Measurements from ENCODE around the gene NUTM2A. TPM values are rescaled to one million over a fixed set of nuclear protein-coding genes. Genes with fewer than 3 reads are reported as not detected.
"Not testable (repeated sequence)": the region's sequence is repeated elsewhere in the genome, so short reads cannot be mapped to it uniquely, and the experiment has no call there.

NUTM2A gene
- total and polyA plus RNA-seq, 2 donors (not counting 1 experiment from before 2014, with no cell fraction given), result 0.17 TPM

DNA sequence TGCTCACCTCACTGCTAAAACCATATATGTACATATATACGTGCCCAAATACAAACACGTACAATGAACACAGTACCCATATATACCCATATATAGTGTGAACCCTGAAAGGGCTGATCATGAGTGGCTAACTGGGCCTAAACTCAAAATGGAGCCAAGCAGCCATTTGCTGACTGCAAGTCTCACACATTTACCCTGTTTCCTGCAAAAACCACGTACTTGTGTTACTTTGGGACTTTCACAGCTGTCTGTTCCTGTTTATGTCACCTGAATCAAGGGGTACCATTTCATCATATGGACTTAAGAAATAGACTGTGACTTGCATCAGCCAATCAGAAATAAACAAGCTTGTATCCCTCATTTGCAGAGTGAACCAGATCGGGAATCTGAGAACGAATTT is 5.9 kb upstream of the NUTM2A start:
- H3K27ac ChIP-seq (ENCODE audit: insufficient read depth, low read length), result not testable (repeated sequence)

GRCh38 chr10:87222789-87223188 is 2.5 kb upstream of the NUTM2A start:
- not testable (repeated sequence) for H3K4me1 ChIP-seq (ENCODE audit: control insufficient read depth, extremely low read depth, insufficient read depth, low read length); H3K27me3 ChIP-seq (ENCODE audit: control insufficient read depth, insufficient read depth, low read length); H2AFZ ChIP-seq (ENCODE audit: low read length); H3K4me3 ChIP-seq (replicated peaks in 1 of 4; ENCODE audit: control extremely low read depth in 1 of 4, insufficient read depth in 1 of 4, low read depth in 3 of 4, low read length in 4 of 4); H3K36me3 ChIP-seq (ENCODE audit: control insufficient read depth, insufficient read depth, low read length); H3K4me2 ChIP-seq (ENCODE audit: extremely low read depth, insufficient read depth, low read length); H3K9me3 ChIP-seq (ENCODE audit: control insufficient read depth, insufficient read depth, low read depth, low read length); DNase-seq (ENCODE audit: low read depth in 2 of 2); H3K9ac ChIP-seq (ENCODE audit: insufficient read depth, low read length); H4K20me1 ChIP-seq (ENCODE audit: control insufficient read depth, extremely low read depth, insufficient read depth, low read length); H3K27ac ChIP-seq (ENCODE audit: insufficient read depth, low read length); H3K79me2 ChIP-seq (ENCODE audit: control insufficient read depth, insufficient read depth, low read length)

More for the DNA sequence above, 5.9 kb upstream of the NUTM2A start:
- H3K4me1 ChIP-seq (ENCODE audit: control insufficient read depth, extremely low read depth, insufficient read depth, low read length); DNase-seq (ENCODE audit: low read depth in 2 of 2); H3K9ac ChIP-seq (ENCODE audit: insufficient read depth, low read length); H3K27me3 ChIP-seq (ENCODE audit: control insufficient read depth, insufficient read depth, low read length); H3K79me2 ChIP-seq (ENCODE audit: control insufficient read depth, insufficient read depth, low read length); H3K4me3 ChIP-seq (replicated peaks in 1 of 4; ENCODE audit: control extremely low read depth in 1 of 4, insufficient read depth in 1 of 4, low read depth in 3 of 4, low read length in 4 of 4); H3K36me3 ChIP-seq (ENCODE audit: control insufficient read depth, insufficient read depth, low read length); H3K9me3 ChIP-seq (ENCODE audit: control insufficient read depth, insufficient read depth, low read depth, low read length); H3K4me2 ChIP-seq (ENCODE audit: extremely low read depth, insufficient read depth, low read length); H2AFZ ChIP-seq (ENCODE audit: low read length); H4K20me1 ChIP-seq (ENCODE audit: control insufficient read depth, extremely low read depth, insufficient read depth, low read length): not testable (repeated sequence)

- not testable (repeated sequence) for H3K4me3 ChIP-seq (replicated peaks in 1 of 4; ENCODE audit: control extremely low read depth in 1 of 4, insufficient read depth in 1 of 4, low read depth in 3 of 4, low read length in 4 of 4); H4K20me1 ChIP-seq (ENCODE audit: control insufficient read depth, extremely low read depth, insufficient read depth, low read length)
Observed at GRCh38 chr10:87228247-87228646, 3.0 kb downstream of the NUTM2A start.

DNA sequence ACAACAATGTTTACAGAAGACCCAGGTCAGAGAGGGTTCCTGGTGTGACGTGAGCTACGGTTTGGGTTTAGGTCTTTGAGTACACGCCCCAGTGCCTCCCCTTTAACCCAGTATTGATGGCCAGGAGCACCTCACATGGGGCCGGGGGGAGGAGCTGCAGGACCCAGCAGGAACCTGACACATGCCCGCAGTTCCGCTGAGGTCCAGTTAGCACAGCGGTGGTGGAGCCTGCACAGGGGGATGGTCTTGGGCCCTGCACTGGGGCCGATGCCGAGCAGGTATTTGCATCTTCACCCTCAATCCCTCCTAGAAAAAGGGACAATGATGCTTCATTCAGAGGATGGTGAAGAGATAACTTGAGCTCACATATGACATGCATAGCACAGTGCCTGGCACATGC is 4.0 kb downstream of the NUTM2A start:
- not testable (repeated sequence) for H3K4me3 ChIP-seq (replicated peaks in 1 of 4; ENCODE audit: control extremely low read depth in 1 of 4, insufficient read depth in 1 of 4, low read depth in 3 of 4, low read length in 4 of 4); H3K36me3 ChIP-seq (ENCODE audit: control insufficient read depth, insufficient read depth, low read length); H2AFZ ChIP-seq (ENCODE audit: low read length); H3K79me2 ChIP-seq (ENCODE audit: control insufficient read depth, insufficient read depth, low read length); H3K27ac ChIP-seq (ENCODE audit: insufficient read depth, low read length); H3K4me1 ChIP-seq (ENCODE audit: control insufficient read depth, extremely low read depth, insufficient read depth, low read length); H3K4me2 ChIP-seq (ENCODE audit: extremely low read depth, insufficient read depth, low read length); H3K9ac ChIP-seq (ENCODE audit: insufficient read depth, low read length); H3K9me3 ChIP-seq (ENCODE audit: control insufficient read depth, insufficient read depth, low read depth, low read length); DNase-seq (ENCODE audit: low read depth in 2 of 2); H3K27me3 ChIP-seq (ENCODE audit: control insufficient read depth, insufficient read depth, low read length); H4K20me1 ChIP-seq (ENCODE audit: control insufficient read depth, extremely low read depth, insufficient read depth, low read length)

More at GRCh38 chr10:87228247-87228646, 3.0 kb downstream of the NUTM2A start:
- not testable (repeated sequence) for H3K4me1 ChIP-seq (ENCODE audit: control insufficient read depth, extremely low read depth, insufficient read depth, low read length); H3K36me3 ChIP-seq (ENCODE audit: control insufficient read depth, insufficient read depth, low read length); H3K9me3 ChIP-seq (ENCODE audit: control insufficient read depth, insufficient read depth, low read depth, low read length); H3K27me3 ChIP-seq (ENCODE audit: control insufficient read depth, insufficient read depth, low read length); H3K27ac ChIP-seq (ENCODE audit: insufficient read depth, low read length); H3K9ac ChIP-seq (ENCODE audit: insufficient read depth, low read length); DNase-seq (ENCODE audit: low read depth in 2 of 2); H3K79me2 ChIP-seq (ENCODE audit: control insufficient read depth, insufficient read depth, low read length); H2AFZ ChIP-seq (ENCODE audit: low read length); H3K4me2 ChIP-seq (ENCODE audit: extremely low read depth, insufficient read depth, low read length)

- not testable (repeated sequence) for H2AFZ ChIP-seq (ENCODE audit: low read length); H3K4me1 ChIP-seq (ENCODE audit: control insufficient read depth, extremely low read depth, insufficient read depth, low read length)
Observed at GRCh38 chr10:87234854-87235253, 9.6 kb downstream of the NUTM2A start.

GRCh38 chr10:87237244-87237643 is 12.0 kb downstream of the NUTM2A start:
- H3K4me3 ChIP-seq (replicated peaks in 1 of 4; ENCODE audit: control extremely low read depth in 1 of 4, insufficient read depth in 1 of 4, low read depth in 3 of 4, low read length in 4 of 4); H3K4me1 ChIP-seq (ENCODE audit: control insufficient read depth, extremely low read depth, insufficient read depth, low read length); H3K27me3 ChIP-seq (ENCODE audit: control insufficient read depth, insufficient read depth, low read length); H3K9ac ChIP-seq (ENCODE audit: insufficient read depth, low read length); H4K20me1 ChIP-seq (ENCODE audit: control insufficient read depth, extremely low read depth, insufficient read depth, low read length); H3K4me2 ChIP-seq (ENCODE audit: extremely low read depth, insufficient read depth, low read length); H3K9me3 ChIP-seq (ENCODE audit: control insufficient read depth, insufficient read depth, low read depth, low read length); DNase-seq (ENCODE audit: low read depth in 2 of 2); H3K36me3 ChIP-seq (ENCODE audit: control insufficient read depth, insufficient read depth, low read length); H3K27ac ChIP-seq (ENCODE audit: insufficient read depth, low read length); H2AFZ ChIP-seq (ENCODE audit: low read length); H3K79me2 ChIP-seq (ENCODE audit: control insufficient read depth, insufficient read depth, low read length): not testable (repeated sequence)

More at GRCh38 chr10:87234854-87235253, 9.6 kb downstream of the NUTM2A start:
- H3K4me3 ChIP-seq (replicated peaks in 1 of 4; ENCODE audit: control extremely low read depth in 1 of 4, insufficient read depth in 1 of 4, low read depth in 3 of 4, low read length in 4 of 4); H3K9ac ChIP-seq (ENCODE audit: insufficient read depth, low read length); H3K36me3 ChIP-seq (ENCODE audit: control insufficient read depth, insufficient read depth, low read length); H3K4me2 ChIP-seq (ENCODE audit: extremely low read depth, insufficient read depth, low read length); H4K20me1 ChIP-seq (ENCODE audit: control insufficient read depth, extremely low read depth, insufficient read depth, low read length); H3K27ac ChIP-seq (ENCODE audit: insufficient read depth, low read length); DNase-seq (ENCODE audit: low read depth in 2 of 2); H3K79me2 ChIP-seq (ENCODE audit: control insufficient read depth, insufficient read depth, low read length); H3K9me3 ChIP-seq (ENCODE audit: control insufficient read depth, insufficient read depth, low read depth, low read length); H3K27me3 ChIP-seq (ENCODE audit: control insufficient read depth, insufficient read depth, low read length): not testable (repeated sequence)

DNA sequence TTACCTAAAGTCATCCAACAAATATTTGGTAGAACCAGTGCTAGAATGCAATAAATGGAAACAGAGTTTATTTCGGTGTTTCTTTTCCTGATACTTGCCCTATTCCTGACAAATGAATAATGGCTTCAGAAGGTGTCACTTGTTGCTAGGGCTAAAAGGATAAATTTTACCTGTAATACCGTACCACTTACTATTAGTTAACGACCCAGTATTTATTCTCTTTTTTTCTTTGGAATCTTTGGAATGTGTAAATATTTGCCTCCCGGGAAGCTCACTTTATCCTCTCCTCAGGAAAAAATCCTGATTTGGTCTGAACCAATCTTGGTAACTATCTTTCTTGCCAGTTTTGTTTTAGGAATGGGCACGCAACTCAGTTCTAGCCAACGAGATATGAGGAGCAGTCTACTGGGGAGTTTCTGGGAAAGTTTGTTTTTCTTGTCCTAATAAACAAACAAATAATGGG is 14.1 kb downstream of the NUTM2A start:
- H3K9me3 ChIP-seq (ENCODE audit: control insufficient read depth, insufficient read depth, low read depth, low read length); H3K4me1 ChIP-seq (ENCODE audit: control insufficient read depth, extremely low read depth, insufficient read depth, low read length); H3K4me3 ChIP-seq (replicated peaks in 1 of 4; ENCODE audit: control extremely low read depth in 1 of 4, insufficient read depth in 1 of 4, low read depth in 3 of 4, low read length in 4 of 4); H4K20me1 ChIP-seq (ENCODE audit: control insufficient read depth, extremely low read depth, insufficient read depth, low read length); H3K79me2 ChIP-seq (ENCODE audit: control insufficient read depth, insufficient read depth, low read length); H3K27ac ChIP-seq (ENCODE audit: insufficient read depth, low read length); DNase-seq (ENCODE audit: low read depth in 2 of 2); H3K4me2 ChIP-seq (ENCODE audit: extremely low read depth, insufficient read depth, low read length); H2AFZ ChIP-seq (ENCODE audit: low read length); H3K9ac ChIP-seq (ENCODE audit: insufficient read depth, low read length); H3K36me3 ChIP-seq (ENCODE audit: control insufficient read depth, insufficient read depth, low read length); H3K27me3 ChIP-seq (ENCODE audit: control insufficient read depth, insufficient read depth, low read length): not testable (repeated sequence)
